ENCODE data around the gene MTCL1.

- no peak for TF ChIP-seq POLR2AphosphoS5 (IDR thresholded peaks at IDR 0.05)
- TF ChIP-seq CTCF (IDR thresholded peaks at IDR 0.05) = no peak
- no peak for TF ChIP-seq POLR2A (IDR thresholded peaks at IDR 0.05)
Observed at GRCh38 chr18:8762968-8763367, 57.6 kb downstream of the MTCL1 start.
